ENCODE measurements around the gene AIRE.

The AIRE gene

DNA sequence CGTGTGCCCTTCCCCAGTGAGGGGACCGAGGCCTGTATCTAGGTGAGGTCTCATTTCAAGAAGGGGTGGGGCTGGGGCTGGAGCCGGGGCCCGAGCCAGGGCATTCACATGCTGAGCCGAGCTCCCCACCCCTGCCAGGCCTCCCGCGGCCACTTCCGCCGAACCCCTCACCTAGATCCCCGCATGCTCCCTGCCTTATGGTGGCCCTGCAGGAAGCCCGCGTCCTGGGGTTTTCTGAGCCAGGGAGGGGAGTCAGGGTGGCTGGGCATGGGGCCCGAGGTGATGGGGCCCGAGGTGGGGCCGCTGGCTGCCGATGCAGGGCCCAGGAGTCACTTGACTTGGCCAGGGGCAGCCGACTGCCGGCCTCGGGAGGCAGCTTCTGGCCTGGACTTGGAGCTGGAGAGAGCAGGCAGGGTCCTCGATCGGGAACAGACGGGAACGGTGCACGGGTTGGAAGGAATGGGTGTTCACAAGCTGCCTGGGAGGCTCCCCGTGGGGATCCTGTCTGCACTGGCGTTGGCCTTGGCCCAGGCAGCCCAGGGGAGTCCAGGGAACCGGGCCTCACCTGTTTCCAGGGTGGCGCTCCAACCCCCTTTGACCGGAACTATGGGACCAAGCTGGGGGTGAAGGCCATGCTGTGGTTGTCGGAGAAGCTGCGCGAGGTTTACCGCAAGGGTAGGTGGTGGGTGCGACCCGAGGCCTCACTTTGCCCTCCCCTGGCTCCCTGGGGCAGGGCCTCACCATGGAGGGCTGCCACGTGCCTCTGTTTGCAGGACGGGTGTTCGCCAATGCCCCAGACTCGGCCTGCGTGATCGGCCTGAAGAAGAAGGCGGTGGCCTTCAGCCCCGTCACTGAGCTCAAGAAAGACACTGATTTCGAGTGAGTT, 40.0 kb downstream of the AIRE start:
- no peak overlapping the region for H3K4me3 ChIP-seq (ENCODE audit: low read depth, low read length)
- TF ChIP-seq, protein P1, sequence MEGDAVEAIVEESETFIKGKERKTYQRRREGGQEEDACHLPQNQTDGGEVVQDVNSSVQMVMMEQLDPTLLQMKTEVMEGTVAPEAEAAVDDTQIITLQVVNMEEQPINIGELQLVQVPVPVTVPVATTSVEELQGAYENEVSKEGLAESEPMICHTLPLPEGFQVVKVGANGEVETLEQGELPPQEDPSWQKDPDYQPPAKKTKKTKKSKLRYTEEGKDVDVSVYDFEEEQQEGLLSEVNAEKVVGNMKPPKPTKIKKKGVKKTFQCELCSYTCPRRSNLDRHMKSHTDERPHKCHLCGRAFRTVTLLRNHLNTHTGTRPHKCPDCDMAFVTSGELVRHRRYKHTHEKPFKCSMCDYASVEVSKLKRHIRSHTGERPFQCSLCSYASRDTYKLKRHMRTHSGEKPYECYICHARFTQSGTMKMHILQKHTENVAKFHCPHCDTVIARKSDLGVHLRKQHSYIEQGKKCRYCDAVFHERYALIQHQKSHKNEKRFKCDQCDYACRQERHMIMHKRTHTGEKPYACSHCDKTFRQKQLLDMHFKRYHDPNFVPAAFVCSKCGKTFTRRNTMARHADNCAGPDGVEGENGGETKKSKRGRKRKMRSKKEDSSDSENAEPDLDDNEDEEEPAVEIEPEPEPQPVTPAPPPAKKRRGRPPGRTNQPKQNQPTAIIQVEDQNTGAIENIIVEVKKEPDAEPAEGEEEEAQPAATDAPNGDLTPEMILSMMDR (IDR thresholded peaks at IDR 0.05; ENCODE audit: low read depth, low read length): no peak

DNA sequence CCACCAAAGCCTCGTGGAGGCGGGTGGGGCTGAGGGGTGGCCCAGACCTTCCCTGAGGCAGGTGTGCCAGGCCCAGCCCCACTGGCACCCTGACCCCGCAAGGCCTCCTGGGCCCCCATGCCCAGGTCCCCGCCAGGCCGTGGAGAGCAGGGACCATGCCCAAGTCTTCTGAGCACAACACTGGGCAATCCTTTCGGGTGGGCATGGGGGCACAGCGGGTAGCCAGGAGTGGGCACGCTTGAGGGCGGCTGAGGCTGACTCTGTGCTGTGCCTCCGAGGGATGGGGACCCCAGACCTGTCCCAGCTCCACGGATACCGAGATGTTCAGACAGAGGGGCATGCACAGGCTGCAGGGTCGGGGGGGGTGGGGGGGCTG, 40.6 kb downstream of the AIRE start:
- no peak overlapping the region for H3K4me3 ChIP-seq (ENCODE audit: low read depth, low read length)
- TF ChIP-seq, protein P1 (IDR thresholded peaks at IDR 0.05; ENCODE audit: low read depth, low read length): no peak

DNA sequence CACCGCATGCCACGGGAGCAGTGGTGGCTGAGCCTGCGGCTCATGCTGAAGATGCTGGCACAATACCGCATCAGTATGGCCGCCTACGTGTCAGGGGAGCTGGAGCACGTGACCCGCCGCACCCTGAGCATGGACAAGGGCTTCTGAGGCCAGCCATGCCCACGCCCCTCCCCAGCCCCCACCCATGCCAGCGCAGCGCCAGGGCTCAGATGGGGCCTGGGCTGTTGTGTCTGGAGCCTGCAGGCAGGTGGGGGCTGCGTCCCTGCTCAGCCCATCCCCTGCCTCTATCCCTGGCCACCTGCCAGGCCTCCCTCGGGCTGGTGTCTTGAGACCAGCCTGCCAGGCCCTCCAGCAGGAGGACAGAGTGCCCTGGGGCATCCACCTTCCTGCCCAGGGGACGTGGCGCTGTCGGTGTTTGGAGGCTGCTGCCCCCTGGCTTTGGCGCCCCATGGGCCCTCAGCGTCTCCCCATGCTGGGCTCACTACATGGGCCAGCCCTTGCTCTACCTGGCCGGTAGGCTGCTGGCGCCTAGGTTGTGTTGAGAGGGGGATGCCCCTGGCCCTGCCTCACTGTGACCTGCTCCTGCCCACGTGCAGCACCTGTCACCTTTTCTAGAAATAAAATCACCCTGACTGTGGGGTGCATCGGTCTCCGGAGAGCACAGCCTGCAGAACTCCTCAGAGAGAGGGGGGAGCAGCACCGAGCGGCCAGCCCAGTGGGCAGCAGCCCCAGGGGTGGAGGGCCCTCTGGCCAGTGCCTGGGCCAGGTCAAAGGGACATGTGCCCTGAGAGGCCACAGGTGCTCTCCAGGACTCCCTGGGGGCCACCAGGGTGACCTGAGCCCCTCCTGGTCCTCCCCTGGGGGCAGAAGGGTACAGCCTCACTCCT, 41.3 kb downstream of the AIRE start:
- TF ChIP-seq, protein P1 (IDR thresholded peaks at IDR 0.05; ENCODE audit: low read depth, low read length): no peak

DNA sequence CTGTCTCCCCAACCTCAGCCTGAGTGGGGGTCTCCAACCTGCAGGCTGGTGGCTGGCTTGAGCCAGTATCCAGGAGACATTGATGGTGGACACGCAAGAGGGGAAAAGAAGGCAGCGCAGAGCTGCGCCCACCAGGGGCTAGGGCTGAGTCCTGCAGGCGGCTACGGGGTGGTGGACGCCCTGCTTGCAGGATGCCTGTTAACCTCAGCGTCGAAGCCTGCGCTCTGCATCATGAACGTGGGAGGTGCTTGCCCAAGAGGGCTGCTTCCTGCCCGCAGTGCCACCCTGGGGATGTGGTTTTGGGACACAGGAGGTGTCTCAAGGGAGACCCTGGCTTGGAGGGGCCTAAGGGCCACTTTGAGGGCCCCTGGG, 41.9 kb downstream of the AIRE start:
- TF ChIP-seq, protein P1 (IDR thresholded peaks at IDR 0.05; ENCODE audit: low read depth, low read length): no peak
- H3K4me3 ChIP-seq (ENCODE audit: low read depth, low read length): no peak overlapping the region

More for the DNA sequence above, 41.3 kb downstream of the AIRE start:
- no peak overlapping the region for H3K4me3 ChIP-seq (ENCODE audit: low read depth, low read length)

DNA sequence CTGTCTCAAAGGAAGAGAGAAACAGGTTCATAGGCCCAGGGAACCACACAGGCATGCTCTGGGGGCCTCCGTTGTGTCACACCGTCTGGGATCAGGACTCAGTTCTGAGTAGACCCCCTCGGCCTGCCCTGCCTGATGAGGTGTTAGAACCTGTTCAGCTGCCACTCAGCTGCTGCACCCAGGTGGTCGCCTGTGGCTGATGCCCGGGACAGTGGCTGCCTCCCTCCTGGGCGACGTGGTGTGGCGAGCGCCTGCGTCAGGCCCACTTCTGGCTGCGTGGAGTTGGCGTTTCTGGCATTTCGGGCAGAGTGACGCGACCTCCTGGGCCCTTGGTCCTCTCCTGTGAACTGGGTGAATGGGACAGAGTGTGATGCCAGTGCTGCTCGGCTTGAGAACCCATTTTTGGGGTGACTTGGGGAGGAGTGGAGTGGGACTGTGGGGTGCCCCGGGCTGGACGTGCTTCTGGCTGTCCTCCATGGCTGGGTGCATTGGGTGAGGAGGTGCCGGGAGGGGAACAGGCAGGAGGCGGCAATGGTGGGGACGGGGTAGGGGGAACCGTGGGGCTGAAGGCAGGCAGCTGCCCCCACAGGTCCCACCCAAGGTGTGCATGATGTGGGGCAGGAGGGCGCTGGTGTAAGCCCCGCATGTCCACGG, 42.7 kb downstream of the AIRE start:
- TF ChIP-seq, protein P1 (IDR thresholded peaks at IDR 0.05; ENCODE audit: low read depth, low read length): no peak

DNA sequence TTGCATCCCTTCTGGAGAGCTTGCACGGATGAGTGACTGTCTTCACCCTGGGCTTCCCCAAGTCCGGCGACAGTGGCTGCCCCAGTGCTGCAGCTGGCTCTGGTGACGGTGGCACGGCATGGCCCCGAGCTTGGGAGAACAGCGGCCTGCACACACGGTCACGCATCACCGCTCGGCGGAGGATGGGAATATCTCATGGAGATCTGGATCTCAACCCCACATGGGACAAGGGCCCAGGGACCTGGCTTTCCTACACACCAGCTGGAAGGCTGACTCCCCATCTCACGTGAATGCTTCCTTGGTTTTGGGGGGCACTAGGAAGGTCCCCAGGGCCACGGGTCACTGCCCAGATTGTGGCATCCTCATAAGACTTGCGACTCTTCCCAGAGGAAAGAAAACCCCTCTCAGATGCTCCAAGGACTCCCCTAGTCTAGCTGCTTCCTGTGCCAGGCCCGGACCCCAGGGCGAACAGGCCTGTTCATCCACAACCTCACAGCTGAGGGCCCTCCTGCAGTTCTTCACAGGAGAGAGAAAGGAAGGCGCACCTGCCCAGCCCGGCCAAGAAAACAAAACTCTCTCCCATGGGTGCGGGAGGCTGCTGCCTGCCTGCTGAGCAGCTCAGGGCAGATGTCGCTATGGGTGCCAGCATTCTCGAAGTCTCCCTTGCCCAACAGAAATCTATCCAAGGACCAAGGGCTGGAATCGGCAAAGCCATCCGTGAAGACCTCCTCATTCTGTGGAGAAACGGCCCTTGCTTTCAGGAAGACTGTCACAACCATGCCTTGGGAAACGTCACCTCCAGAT, 43.6 kb downstream of the AIRE start:
- TF ChIP-seq, protein P1 (IDR thresholded peaks at IDR 0.05; ENCODE audit: low read depth, low read length): no peak
- no peak overlapping the region for H3K4me3 ChIP-seq (ENCODE audit: low read depth, low read length)

More for the DNA sequence above, 42.7 kb downstream of the AIRE start:
- no peak overlapping the region for H3K4me3 ChIP-seq (ENCODE audit: low read depth, low read length)

All from WI38 (cell line).